Liver (tissue), 3 donors: Measurements from ENCODE around the gene PIP4K2B.

ENCODE experiments used
- CTCF ChIP-seq: fragments of 150-350 bp; IDR thresholded peaks from 2 replicates; pipeline ENCODE4 v1.5.1; 2017; ENCODE audit warnings: improper control_type of control experiment, low read depth, low read length; ENCODE audit not compliant: missing input control
- GABPA ChIP-seq, 2 donors: IDR thresholded peaks in 1 of 2; conservative IDR thresholded peaks in 1 of 2; 2 replicates each; pipeline ENCODE4 v1.6.1; 2016; ENCODE audit warnings: antibody characterized with exemption in 2 of 2, mild to moderate bottlenecking in 1 of 2, moderate library complexity in 1 of 2
- HNF4G ChIP-seq: IDR thresholded peaks from 2 replicates; pipeline ENCODE4 v1.6.1; 2016; ENCODE audit warnings: antibody characterized with exemption
- JUND ChIP-seq, 2 donors: IDR thresholded peaks; 2 replicates each; pipeline ENCODE4 v1.6.1; 2016; ENCODE audit warnings: antibody characterized with exemption in 2 of 2
- RAD21 ChIP-seq, 2 donors: IDR thresholded peaks; 2 replicates each; pipeline ENCODE4 v1.6.1; 2016; ENCODE audit warnings: antibody characterized with exemption in 2 of 2, mild to moderate bottlenecking in 2 of 2
- REST ChIP-seq: IDR thresholded peaks from 2 replicates; pipeline ENCODE4 v1.6.1; 2016; ENCODE audit warnings: antibody characterized with exemption, mild to moderate bottlenecking
- RXRA ChIP-seq, 2 donors: IDR thresholded peaks; 2 replicates each; pipeline ENCODE4 v1.6.1; 2017 to 2018; ENCODE audit warnings: antibody characterized with exemption in 2 of 2, mild to moderate bottlenecking in 1 of 2
- TAF1 ChIP-seq: conservative IDR thresholded peaks from 2 replicates; pipeline ENCODE4 v1.6.1; 2016; ENCODE audit warnings: antibody characterized with exemption, mild to moderate bottlenecking
- YY1 ChIP-seq: IDR thresholded peaks from 2 replicates; pipeline ENCODE4 v1.6.1; 2016; ENCODE audit warnings: antibody characterized with exemption, mild to moderate bottlenecking
- TF ChIP-seq, protein P1 (sequence below): IDR thresholded peaks from 2 replicates; pipeline ENCODE4 v1.6.1; 2016; ENCODE audit warnings: antibody characterized with exemption
- TF ChIP-seq, protein P2 (sequence below): IDR thresholded peaks from 2 replicates; pipeline ENCODE4 v1.6.1; 2016; ENCODE audit warnings: antibody characterized with exemption
- donor health status: healthy.
- donor health status: healthy.

GRCh38 chr17:38740044-38740443 lies 59.3 kb downstream of the PIP4K2B start:
- no peak for TF ChIP-seq CTCF
- TF ChIP-seq RAD21 (IDR thresholded peaks at IDR 0.05) = no peak
- no peak for TF ChIP-seq REST
- no peak for TF ChIP-seq RXRA (IDR thresholded peaks at IDR 0.05)
- no peak for TF ChIP-seq YY1
- TF ChIP-seq, protein P1, sequence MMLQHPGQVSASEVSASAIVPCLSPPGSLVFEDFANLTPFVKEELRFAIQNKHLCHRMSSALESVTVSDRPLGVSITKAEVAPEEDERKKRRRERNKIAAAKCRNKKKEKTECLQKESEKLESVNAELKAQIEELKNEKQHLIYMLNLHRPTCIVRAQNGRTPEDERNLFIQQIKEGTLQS = no peak
- TF ChIP-seq GABPA (IDR thresholded peaks at IDR 0.05 in 1 of 2, conservative IDR thresholded peaks at IDR 0.05 in 1 of 2) = no peak
- TF ChIP-seq JUND (IDR thresholded peaks at IDR 0.05) = no peak
- TF ChIP-seq TAF1 = no peak
- no peak for TF ChIP-seq HNF4G
- TF ChIP-seq, protein P2, sequence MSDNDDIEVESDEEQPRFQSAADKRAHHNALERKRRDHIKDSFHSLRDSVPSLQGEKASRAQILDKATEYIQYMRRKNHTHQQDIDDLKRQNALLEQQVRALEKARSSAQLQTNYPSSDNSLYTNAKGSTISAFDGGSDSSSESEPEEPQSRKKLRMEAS = no peak
